ENCODE data around the gene POLR3B. TPM values are rescaled to one million over a fixed set of nuclear protein-coding genes. Genes with fewer than 3 reads are reported as not detected.

Gene POLR3B
- total and polyA plus RNA-seq, 7 donors: 1.8 to 5.4 (median 4.0) TPM

DNA sequence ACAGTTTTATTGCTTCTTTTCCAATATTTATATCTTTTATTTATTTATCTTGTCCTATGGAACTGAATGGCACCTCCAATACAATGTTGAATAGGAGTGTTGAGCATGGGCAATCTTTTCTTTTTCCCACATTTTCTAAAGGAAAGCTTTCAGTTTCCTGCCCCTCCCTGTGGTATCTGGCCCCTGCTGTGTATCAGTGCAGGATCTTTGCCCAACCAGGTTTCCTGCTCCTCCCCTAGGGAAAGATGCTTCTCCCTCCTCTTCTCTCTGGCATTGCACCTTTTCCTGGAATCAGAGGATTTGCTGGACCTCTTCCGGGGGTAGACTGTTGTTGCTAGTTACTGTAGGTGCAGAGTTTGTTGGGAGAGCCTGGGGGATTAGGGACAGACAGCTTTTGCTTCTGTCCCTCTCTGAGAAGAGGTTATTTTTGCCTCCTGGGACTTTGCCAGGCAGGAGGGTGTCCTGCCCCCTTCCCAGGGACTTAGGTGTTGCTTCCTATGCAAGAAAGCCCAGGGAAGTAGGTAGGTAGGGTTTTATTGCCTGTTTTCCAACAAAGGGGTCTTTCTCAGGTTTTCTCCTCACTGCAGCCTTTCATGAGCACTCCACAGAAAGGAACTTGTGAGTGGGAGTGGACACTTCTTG is 67.6 kb downstream of the POLR3B start:
- no peak overlapping the region for H3K4me3 ChIP-seq
- H3K27me3 ChIP-seq: no peaks in the 10 kb centered on the region
- no peak for TF ChIP-seq POLR2AphosphoS5 (IDR thresholded peaks at IDR 0.05)
- TF ChIP-seq POLR2A (IDR thresholded peaks at IDR 0.05): no peak
- no peak for TF ChIP-seq EP300 (IDR thresholded peaks at IDR 0.05)
- TF ChIP-seq, protein P1, sequence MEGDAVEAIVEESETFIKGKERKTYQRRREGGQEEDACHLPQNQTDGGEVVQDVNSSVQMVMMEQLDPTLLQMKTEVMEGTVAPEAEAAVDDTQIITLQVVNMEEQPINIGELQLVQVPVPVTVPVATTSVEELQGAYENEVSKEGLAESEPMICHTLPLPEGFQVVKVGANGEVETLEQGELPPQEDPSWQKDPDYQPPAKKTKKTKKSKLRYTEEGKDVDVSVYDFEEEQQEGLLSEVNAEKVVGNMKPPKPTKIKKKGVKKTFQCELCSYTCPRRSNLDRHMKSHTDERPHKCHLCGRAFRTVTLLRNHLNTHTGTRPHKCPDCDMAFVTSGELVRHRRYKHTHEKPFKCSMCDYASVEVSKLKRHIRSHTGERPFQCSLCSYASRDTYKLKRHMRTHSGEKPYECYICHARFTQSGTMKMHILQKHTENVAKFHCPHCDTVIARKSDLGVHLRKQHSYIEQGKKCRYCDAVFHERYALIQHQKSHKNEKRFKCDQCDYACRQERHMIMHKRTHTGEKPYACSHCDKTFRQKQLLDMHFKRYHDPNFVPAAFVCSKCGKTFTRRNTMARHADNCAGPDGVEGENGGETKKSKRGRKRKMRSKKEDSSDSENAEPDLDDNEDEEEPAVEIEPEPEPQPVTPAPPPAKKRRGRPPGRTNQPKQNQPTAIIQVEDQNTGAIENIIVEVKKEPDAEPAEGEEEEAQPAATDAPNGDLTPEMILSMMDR (IDR thresholded peaks at IDR 0.05): no peak
- WGBS, 2 donors: 94 to 100% methylated on average over 1 of the region's 1 CpG
- H3K36me3 ChIP-seq: no peaks in the 10 kb centered on the region
- H3K9me3 ChIP-seq: no peaks in the 10 kb centered on the region
- peaks cover 0 to 24% (median 22%) of the 10 kb centered on the region in 4 donors for H3K4me1 ChIP-seq
- no peak overlapping the region for H3K27ac ChIP-seq
- intact Hi-C loops (cut with DNase I): no loop called here
- no peak for DNase-seq

DNA sequence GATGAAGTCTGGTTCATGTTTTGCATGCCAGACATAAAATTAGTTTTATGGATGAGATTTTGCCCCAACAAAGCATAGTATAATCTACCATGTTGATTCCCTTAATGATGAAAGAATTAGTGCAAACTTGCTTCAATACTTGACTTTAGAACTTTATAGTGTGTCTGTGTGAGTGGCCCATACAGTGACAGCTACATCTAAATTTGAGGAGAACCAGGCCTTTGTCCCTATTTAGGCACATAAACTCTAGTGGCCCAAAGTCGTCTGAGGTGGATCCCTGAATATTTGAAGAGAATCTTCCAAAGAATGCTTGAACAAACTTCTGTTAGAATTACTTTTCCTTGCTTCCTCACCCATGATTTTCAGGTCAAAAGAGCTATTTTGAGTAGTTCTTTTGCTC is 70.4 kb downstream of the POLR3B start:
- WGBS, 2 donors: 82 to 84% methylated on average over 1 of the region's 1 CpG
- Histone ChIP-seq H3K27ac (peak overlapping the region in 2 of 4 donors; percentile 67 to 72), H3K4me1 (peaks cover 0 to 24% (median 22%) of the 10 kb centered on the region in 4 donors), H3K9me3 (no peaks in the 10 kb centered on the region), H3K4me3 (no peak overlapping the region), H3K36me3 (no peaks in the 10 kb centered on the region), H3K27me3 (no peaks in the 10 kb centered on the region)
- no peak for DNase-seq
- intact Hi-C loops (cut with DNase I): no loop called here
- TF ChIP-seq POLR2AphosphoS5 (IDR thresholded peaks at IDR 0.05): peak in 3 of 4 donors; percentile 41 to 66 (median 56)
- no peak for TF ChIP-seq POLR2A (IDR thresholded peaks at IDR 0.05)

DNA sequence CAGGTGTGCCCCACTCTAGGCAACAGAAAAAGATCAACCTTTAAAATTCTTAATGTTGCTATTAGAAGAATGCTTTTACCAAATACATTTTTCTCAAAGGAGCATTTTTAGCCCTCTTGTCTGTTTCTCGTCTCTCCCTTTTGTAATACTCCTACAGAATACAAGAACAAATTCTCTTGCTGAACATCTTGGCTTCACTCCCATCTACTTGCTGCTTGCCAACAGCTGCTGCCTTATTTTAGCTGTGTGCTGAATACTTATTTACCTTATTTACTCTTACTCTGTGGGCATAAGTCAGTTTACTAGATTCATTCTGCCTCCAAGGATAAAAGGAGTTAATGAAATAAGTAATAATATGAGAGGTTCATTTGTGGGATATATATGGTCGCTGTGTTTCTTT is 70.8 kb downstream of the POLR3B start:
- H3K36me3 ChIP-seq: no peaks in the 10 kb centered on the region

DNA sequence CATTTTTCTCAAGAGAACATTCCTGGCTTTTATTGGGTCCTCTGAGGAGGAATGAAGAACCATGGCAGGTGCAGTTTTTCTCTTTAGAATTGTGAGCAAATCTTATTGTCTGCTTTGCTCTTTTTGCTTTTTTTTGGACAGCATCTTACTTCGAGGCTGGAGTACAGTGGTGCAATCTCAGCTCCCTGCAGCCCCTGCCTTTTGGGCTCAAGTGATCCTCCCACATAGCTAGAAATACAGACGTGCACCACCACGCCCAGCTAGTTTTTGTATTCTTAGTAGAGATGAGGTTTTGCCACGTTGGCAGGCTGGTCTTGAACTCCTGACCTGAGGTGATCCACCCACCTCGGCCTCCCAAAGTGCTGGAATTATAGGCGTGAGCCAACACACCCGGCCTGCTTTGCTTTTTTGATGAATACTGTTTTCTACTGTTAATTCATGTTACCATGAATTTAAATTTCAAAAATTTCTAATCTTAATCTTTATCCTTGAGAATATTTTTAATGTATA is 71.5 kb downstream of the POLR3B start:
- no peak for DNase-seq
- peaks cover 0 to 3% (median under 1%) of the 10 kb centered on the region in 4 donors for H3K36me3 ChIP-seq
- H3K9me3 ChIP-seq: no peaks in the 10 kb centered on the region
- no peak overlapping the region for H3K4me3 ChIP-seq
- 76 to 81% methylated on average over 7 of the region's 7 CpGs for WGBS, 2 donors
- no peak for TF ChIP-seq EP300 (IDR thresholded peaks at IDR 0.05)
- TF ChIP-seq, protein P1 (IDR thresholded peaks at IDR 0.05): no peak
- TF ChIP-seq POLR2A (IDR thresholded peaks at IDR 0.05): no peak
- no peak for TF ChIP-seq POLR2AphosphoS5 (IDR thresholded peaks at IDR 0.05)
- H3K27ac ChIP-seq: peak overlapping the region in 1 of 4 donors; percentile 72
- H3K27me3 ChIP-seq: no peaks in the 10 kb centered on the region
- H3K4me1 ChIP-seq: peaks cover 0 to 24% (median 22%) of the 10 kb centered on the region in 4 donors
- intact Hi-C loops (cut with DNase I): no loop called here

More for the DNA sequence above, 70.8 kb downstream of the POLR3B start:
- WGBS, 2 donors: 81 to 93% methylated on average over 2 of the region's 2 CpGs
- no peak for DNase-seq
- H3K27ac ChIP-seq: peak overlapping the region in 2 of 4 donors; percentile 67 to 72
- H3K4me3 ChIP-seq: no peak overlapping the region
- no peaks in the 10 kb centered on the region for H3K27me3 ChIP-seq
- no peak for TF ChIP-seq POLR2A (IDR thresholded peaks at IDR 0.05)
- no peak for TF ChIP-seq EP300 (IDR thresholded peaks at IDR 0.05)
- TF ChIP-seq, protein P1 (IDR thresholded peaks at IDR 0.05): no peak
- TF ChIP-seq POLR2AphosphoS5 (IDR thresholded peaks at IDR 0.05): no peak
- intact Hi-C loops (cut with DNase I): no loop called here
- H3K4me1 ChIP-seq: peaks cover 0 to 24% (median 22%) of the 10 kb centered on the region in 4 donors
- H3K9me3 ChIP-seq: no peaks in the 10 kb centered on the region

DNA sequence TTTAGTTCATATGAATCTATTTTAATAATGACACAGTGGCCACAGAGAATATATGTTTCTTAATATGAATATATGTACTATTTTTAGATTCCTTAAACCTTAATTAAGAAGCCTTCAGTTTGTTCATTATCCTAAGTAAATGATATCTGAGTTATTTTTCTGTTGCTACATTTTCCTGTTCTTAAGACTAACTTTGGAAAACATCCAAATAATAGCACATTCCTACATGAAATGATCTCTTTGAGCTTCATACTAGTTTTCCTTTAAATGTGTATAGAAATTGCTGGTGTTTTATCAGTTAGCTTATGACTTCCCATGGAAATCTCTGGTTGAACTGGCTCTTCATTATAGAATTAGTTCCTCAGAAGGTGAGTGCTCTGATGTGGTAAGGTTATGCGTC is 72.1 kb downstream of the POLR3B start:
- TF ChIP-seq EP300 (IDR thresholded peaks at IDR 0.05) (no peak), POLR2AphosphoS5 (IDR thresholded peaks at IDR 0.05) (no peak), POLR2A (IDR thresholded peaks at IDR 0.05) (no peak)
- TF ChIP-seq, protein P1 (IDR thresholded peaks at IDR 0.05): no peak
- Histone ChIP-seq H3K9me3 (no peaks in the 10 kb centered on the region), H3K4me1 (peaks cover 0 to 24% (median 22%) of the 10 kb centered on the region in 4 donors), H3K36me3 (peaks cover 0 to 9% (median 3%) of the 10 kb centered on the region in 4 donors), H3K4me3 (no peak overlapping the region), H3K27ac (no peak overlapping the region), H3K27me3 (no peaks in the 10 kb centered on the region)
- intact Hi-C loops (cut with DNase I): no loop called here
- 95 to 98% methylated on average over 1 of the region's 1 CpG for WGBS, 2 donors
- no peak for DNase-seq
